OCI-LY7 (cell line): Measurements from ENCODE around the gene MMD. TPM values are rescaled to one million over a fixed set of nuclear protein-coding genes. Genes with fewer than 3 reads are reported as not detected.

Experiments
- BruUV-seq: library from RNA; stranded (reverse); fragments of 400-500 nt; replicated peaks from 2 replicates; lab custom pipeline; 2021; lab: Mats Ljungman, UMichigan
- CTCF ChIA-PET: fragments of 300-600 bp; sonication (Branson Sonifier 250); formaldehyde crosslinking; loops from one replicate; lab custom pipeline; 2022; ENCODE audit warnings: antibody characterized with exemption; ENCODE audit not compliant: unreplicated experiment; lab: Charles Lee
- POLR2A ChIA-PET: fragments of 300-600 bp; sonication (Branson Sonifier 250); formaldehyde crosslinking; loops from one replicate; lab custom pipeline; 2022; ENCODE audit warnings: antibody characterized with exemption; lab: Charles Lee
- DNase-seq: peaks from one replicate; pipeline ENCODE4 v3.0.0-alpha.2; 2015; ENCODE audit warnings: low spot score
- H2AFZ ChIP-seq: fragments of 200-600 bp; sonication (generic), shearing (Covaris generic); 2 replicates; pipeline ENCODE4 v1.6.1; 2014; ENCODE audit warnings: mild to moderate bottlenecking, antibody characterized with exemption, low read length, moderate library complexity
- H3K27ac ChIP-seq: fragments of 200-600 bp; sonication (generic); 2 replicates; pipeline ENCODE4 v1.5.1; 2014; ENCODE audit warnings: mixed run types, low read depth, mild to moderate bottlenecking, moderate library complexity, low read length, inconsistent platforms; ENCODE audit not compliant: poor library complexity, severe bottlenecking
- H3K36me3 ChIP-seq: fragments of 200-600 bp; sonication (generic); 2 replicates; pipeline ENCODE4 v1.6.1; 2014; ENCODE audit warnings: mild to moderate bottlenecking, antibody characterized with exemption, low read length, moderate library complexity, mixed read lengths; ENCODE audit not compliant: insufficient read depth
- H3K4me1 ChIP-seq: fragments of 200-600 bp; sonication (generic); 2 replicates; pipeline ENCODE4 v1.5.1; 2014; ENCODE audit warnings: mild to moderate bottlenecking, low read length; ENCODE audit not compliant: insufficient read depth, poor library complexity, severe bottlenecking
- H3K4me2 ChIP-seq: fragments of 200-600 bp; sonication (generic); 2 replicates; pipeline ENCODE4 v1.6.1; 2014; ENCODE audit warnings: mild to moderate bottlenecking, low read length
- H3K4me3 ChIP-seq: fragments of 200-600 bp; sonication (generic); 2 replicates; pipeline ENCODE4 v1.5.1; 2014; ENCODE audit warnings: mild to moderate bottlenecking, low read depth, low read length; ENCODE audit not compliant: poor library complexity, severe bottlenecking
- H3K79me2 ChIP-seq: fragments of 200-600 bp; sonication (generic); 2 replicates; pipeline ENCODE4 v1.6.1; 2016; ENCODE audit warnings: low read depth, mild to moderate bottlenecking, low read length, moderate library complexity, mixed read lengths; ENCODE audit not compliant: insufficient read depth
- H3K9me2 ChIP-seq: fragments of 200-600 bp; sonication (generic); 2 replicates; pipeline ENCODE4 v1.6.1; 2016; ENCODE audit warnings: mild to moderate bottlenecking, low read length, mixed read lengths; ENCODE audit not compliant: insufficient read depth
- H3K9me3 ChIP-seq: fragments of 200-600 bp; sonication (generic); 2 replicates; pipeline ENCODE4 v1.6.1; 2014; ENCODE audit warnings: mild to moderate bottlenecking, mixed run types, low read length, mixed read lengths
- H4K20me1 ChIP-seq: fragments of 200-600 bp; sonication (generic); 2 replicates; pipeline ENCODE4 v1.6.1; 2014; ENCODE audit warnings: mild to moderate bottlenecking, antibody characterized with exemption, low read length, moderate library complexity, mixed read lengths; ENCODE audit not compliant: insufficient read depth
- CTCF ChIP-seq: fragments of 200-600 bp; sonication (generic); conservative IDR thresholded peaks from 2 replicates; pipeline ENCODE4 v1.5.1; 2014; ENCODE audit warnings: mild to moderate bottlenecking, antibody characterized with exemption, low read length, moderate library complexity, mixed read lengths
- EZH2phosphoT487 ChIP-seq: fragments of 200-600 bp; sonication (generic); IDR thresholded peaks from 2 replicates; pipeline ENCODE4 v1.6.1; 2018; ENCODE audit warnings: low read depth, borderline replicate concordance, mild to moderate bottlenecking, mixed run types, antibody characterized with exemption, low read length, moderate library complexity, mixed read lengths
- intact Hi-C: fragments of 100-400 bp; cut with micrococcal nuclease; formaldehyde crosslinking; loops from one replicate; pipeline ENCODE4 v1.10.0; 2022; ENCODE audit not compliant: unreplicated experiment
- total RNA-seq, 2 experiments: library from RNA; depleted of rRNA in 1 of 2; stranded (reverse); fragments of >200 nt in 1 of 2; shearing (Covaris generic) in 1 of 2; gene quantifications; 2 replicates each; pipeline ENCODE4 v1.2.3, GENCODE V29; 2014 to 2022

The MMD gene
- total RNA-seq, 2 experiments from 2014 or later, result 42.7 to 43.8 TPM

GRCh38 chr17:55420776-55421178 is 858 bp downstream of the MMD start:
- Histone ChIP-seq H3K9me2 (no peaks in the 10 kb centered on the region), H3K4me3 (peak overlapping the region; percentile 99), H3K27ac (peak overlapping the region; percentile 86), H3K36me3 (peaks cover 40% of the 10 kb centered on the region), H3K9me3 (no peaks in the 10 kb centered on the region), H4K20me1 (peaks cover 22% of the 10 kb centered on the region), H3K79me2 (peaks cover 59% of the 10 kb centered on the region), H3K4me1 (peaks cover 77% of the 10 kb centered on the region), H2AFZ (peak overlapping the region; percentile 14; the same call in 1 of the 2 replicates), H3K4me2 (peak overlapping the region; percentile 94)
- POLR2A ChIA-PET, result interaction anchor here (1.1 kb wide), 1 partner anchor 43 kb away, joined by 4 read pairs; no protein-coding TSS in a partner anchor
- CTCF ChIA-PET, result no interaction called here
- no peak for TF ChIP-seq EZH2phosphoT487
- peak; percentile 38 for TF ChIP-seq CTCF
- no TSS peak for BruUV-seq
- intact Hi-C loops, result loop anchor here (1.0 to 10.0 kb wide), 6 partner anchors 16 to 1412 kb away; partner anchors contain the start of genes C17orf67 and DGKE
- peak; percentile 66 for DNase-seq

- Histone ChIP-seq H4K20me1 (peaks cover 22% of the 10 kb centered on the region), H3K27ac (peak overlapping the region; percentile 86), H3K9me3 (no peaks in the 10 kb centered on the region), H3K4me2 (peak overlapping the region; percentile 94), H2AFZ (peak overlapping the region; percentile 14; the same call in 1 of the 2 replicates), H3K4me3 (peak overlapping the region; percentile 99), H3K79me2 (peaks cover 64% of the 10 kb centered on the region), H3K4me1 (peaks cover 72% of the 10 kb centered on the region), H3K9me2 (no peaks in the 10 kb centered on the region), H3K36me3 (peaks cover 46% of the 10 kb centered on the region)
- ChIA-PET POLR2A (no interaction called here), CTCF (no interaction called here)
- intact Hi-C loops, result loop anchor here (1.0 to 10.0 kb wide), 6 partner anchors 17 to 1412 kb away; partner anchors contain the start of genes C17orf67 and DGKE
- DNase-seq, result peak; percentile 81
- no TSS peak for BruUV-seq
- TF ChIP-seq CTCF, result no peak
- no peak for TF ChIP-seq EZH2phosphoT487
These were observed 1.4 kb downstream of the MMD start for GRCh38 chr17:55420067-55420775.
